ENCODE data around the gene MVD.
A peak's percentile ranks its signal among the peaks of the same experiment; 100 is the strongest.
"Not testable (repeated sequence)": the region's sequence is repeated elsewhere in the genome, so short reads cannot be mapped to it uniquely, and the experiment has no call there.

The MVD gene

DNA sequence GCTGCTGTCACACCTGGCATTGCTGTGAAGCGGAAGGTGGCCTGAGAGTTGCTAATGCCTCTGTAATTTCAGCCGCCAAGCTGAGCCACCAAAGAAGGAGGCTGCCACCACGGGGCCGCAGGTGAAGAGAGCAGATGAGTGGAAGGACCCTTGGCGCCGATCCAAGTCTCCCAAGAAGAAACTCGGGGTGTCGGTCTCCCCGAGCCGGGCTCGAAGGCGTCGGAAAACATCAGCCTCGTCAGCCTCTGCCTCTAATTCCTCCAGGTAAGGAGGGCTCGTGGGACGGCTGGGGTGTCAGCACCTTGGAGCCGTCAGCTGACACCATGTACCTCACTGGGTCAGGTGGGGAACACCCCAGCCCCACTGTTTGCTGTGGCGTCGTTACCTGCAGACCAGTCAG, 40.8 kb downstream of the MVD start:
- Mint-ChIP-seq H3K4me1 (peaks cover 28% of the 10 kb centered on the region), H3K27ac (no peak overlapping the region), H3K9me3 (no peaks in the 10 kb centered on the region), H3K4me3 (no peak overlapping the region), H3K36me3 (peaks cover 5% of the 10 kb centered on the region), H3K27me3 (no peaks in the 10 kb centered on the region)

DNA sequence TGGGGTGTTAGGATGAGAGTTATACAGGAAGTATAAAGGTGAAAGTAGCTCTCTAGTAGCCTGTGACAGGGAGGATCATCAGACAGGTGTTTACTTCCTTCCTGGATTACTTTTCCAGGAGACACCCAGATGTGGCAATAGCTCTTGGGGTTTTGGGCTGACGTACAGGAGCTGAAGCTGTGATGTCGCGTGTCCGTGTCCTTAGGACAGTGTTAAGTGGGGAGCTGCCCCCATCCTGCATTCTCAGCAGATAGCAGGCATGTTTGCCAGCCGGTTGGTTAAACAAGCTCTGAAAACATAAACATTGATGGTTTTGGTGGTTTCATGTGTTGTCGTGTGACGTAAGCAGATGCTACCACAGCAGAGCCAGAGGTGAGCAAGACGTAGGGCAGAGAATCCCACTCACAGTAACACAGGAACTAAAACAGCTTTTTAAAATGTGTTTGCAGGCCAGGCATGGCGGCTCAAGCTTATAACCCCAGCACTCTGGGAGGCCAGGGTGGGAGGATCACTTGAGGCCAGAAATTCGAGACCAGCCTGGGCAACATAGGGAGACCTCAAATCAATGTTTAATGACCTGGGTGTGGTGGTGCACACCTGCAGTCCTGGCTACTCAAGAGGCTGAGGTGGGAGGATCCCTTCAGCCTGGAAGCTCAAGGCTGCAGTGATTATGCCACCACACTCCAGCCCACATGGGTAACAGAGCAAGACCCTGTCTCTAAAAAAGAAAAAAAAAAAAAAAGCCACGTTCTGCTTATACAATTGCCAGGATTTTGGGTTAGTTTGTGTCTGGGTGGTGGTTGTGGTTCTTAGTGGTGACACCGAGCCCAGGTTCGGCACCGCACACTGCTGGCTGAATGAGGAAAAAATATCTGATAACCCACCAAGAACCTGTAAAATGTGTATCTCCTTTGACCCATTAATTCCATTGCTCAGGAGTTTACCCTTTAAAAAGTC, 42.8 kb downstream of the MVD start:
- no peaks in the 10 kb centered on the region for H3K27me3 Mint-ChIP-seq
- H3K36me3 Mint-ChIP-seq, result peaks cover 6% of the 10 kb centered on the region
- peak overlapping the region; percentile 68 for H3K27ac Mint-ChIP-seq
- no peaks in the 10 kb centered on the region for H3K9me3 Mint-ChIP-seq
- no peak overlapping the region for H3K4me3 Mint-ChIP-seq
- H3K4me1 Mint-ChIP-seq, result peaks cover 39% of the 10 kb centered on the region

DNA sequence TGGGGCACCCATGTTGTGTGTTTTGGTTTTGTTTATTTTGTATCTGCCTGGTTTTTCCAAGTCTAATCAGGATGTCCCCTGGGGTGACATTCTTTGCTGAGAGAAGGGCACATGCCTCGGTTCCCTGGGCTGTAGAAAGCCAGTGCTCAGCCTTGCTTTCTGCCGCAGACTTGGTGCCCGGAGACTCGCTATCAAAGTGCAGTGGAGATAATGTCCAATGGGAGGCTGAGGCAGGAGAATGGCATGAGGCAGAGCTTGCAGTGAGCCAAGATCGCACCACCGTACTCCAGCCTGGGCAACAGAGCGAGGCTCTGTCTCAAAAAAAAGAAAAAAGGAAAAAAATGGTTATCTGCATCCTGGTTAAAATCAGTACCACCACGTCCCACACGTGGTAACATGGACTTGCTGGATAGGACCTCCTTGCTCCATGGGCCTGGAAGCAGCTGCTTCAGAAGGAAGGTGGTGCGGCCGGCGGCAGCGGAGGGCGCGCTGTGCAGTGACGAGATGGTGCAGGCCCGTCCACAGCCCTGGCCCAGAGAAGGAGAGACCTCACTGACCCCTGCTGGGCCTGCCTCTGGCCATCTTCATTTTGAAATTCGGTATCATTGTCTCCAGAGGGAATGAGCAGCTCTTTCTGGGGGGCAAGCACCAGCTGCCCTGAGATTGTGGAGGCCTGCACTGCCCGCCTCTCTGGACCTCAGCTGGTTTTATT, 43.8 kb downstream of the MVD start:
- Mint-ChIP-seq H3K36me3 (peaks cover 6% of the 10 kb centered on the region), H3K4me1 (peaks cover 44% of the 10 kb centered on the region), H3K9me3 (no peaks in the 10 kb centered on the region), H3K27ac (peak overlapping the region; percentile 41), H3K27me3 (no peaks in the 10 kb centered on the region), H3K4me3 (no peak overlapping the region)

DNA sequence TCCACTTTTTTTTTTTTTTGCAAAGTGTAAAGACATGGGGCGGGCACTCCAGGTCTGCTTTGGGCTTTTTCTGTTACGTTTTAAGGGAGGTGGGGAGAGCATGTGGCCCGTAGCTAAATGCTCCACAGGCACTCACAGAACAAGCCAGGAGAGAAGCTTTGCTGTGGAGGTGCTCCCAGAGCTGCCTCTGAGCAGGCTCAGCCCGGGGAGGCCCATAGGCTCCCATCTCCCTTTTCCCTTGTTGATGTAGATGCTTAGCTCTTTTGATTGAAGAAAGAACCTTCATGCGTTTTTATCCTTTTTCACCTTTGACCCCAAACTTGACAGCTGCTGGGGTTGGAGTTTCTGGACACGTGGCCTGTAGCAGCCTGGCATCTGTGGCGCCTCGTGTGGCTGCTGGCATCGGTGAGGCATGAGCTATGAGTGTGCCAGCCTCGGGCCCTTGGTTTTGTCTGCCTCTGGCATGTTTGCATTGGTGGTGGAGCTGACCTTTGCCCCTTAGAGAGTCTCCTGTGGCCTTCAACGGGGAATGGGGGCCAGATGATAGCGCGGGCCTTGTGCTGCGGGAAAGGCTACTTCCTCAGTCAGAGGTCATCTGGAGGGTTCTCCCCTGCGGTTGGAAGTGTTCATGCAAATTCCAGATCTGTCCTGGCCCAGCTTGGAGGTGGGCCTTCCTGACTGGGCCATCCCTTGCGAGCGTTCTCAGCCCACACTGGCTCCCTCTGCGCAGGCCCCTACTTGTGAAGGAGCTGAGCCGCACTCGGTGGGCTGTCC, 44.5 kb downstream of the MVD start:
- H3K4me1 Mint-ChIP-seq, result peaks cover 47% of the 10 kb centered on the region
- H3K36me3 Mint-ChIP-seq, result peaks cover 10% of the 10 kb centered on the region
- no peaks in the 10 kb centered on the region for H3K27me3 Mint-ChIP-seq
- H3K27ac Mint-ChIP-seq, result no peak overlapping the region
- H3K9me3 Mint-ChIP-seq, result no peaks in the 10 kb centered on the region
- no peak overlapping the region for H3K4me3 Mint-ChIP-seq

DNA sequence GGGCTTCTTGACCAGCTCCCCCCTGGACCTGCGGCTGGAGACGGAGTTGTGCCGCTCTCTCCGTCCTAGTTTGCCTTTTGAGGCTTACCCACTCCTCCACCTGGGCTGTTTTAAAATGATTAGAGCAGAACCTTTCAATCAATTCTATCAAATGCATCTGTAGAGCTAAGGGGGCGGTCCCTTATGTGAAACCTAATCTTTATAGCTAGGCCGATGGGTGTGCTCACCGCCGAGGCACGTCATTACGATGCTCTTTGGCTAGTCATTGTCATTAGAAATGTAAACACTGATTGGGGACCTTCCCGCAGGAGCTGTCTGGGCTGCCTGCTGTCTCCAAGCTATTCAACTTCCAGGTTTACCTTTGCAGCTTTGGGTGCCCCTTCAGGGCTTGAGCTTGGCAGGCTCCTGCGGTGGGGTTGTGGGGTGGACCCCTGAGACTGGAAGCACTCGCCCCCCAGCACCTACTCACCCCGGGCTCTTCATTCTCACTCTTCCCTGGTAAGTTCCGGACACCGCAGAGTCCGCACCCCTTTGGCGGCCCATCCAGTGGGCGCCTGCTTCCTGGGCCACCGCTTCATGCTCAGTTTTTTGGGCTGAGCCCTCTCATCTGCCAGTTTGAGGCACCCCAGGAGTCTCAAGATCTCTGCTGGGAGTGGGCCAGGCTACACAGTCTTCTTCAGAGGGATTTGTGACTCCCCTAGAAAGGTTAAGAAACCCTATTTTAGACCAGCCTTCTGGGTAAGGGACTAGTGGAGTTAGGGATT, 45.4 kb downstream of the MVD start:
- Mint-ChIP-seq H3K36me3 (peaks cover 7% of the 10 kb centered on the region), H3K27me3 (no peaks in the 10 kb centered on the region), H3K9me3 (no peaks in the 10 kb centered on the region), H3K4me3 (no peak overlapping the region), H3K27ac (no peak overlapping the region), H3K4me1 (peaks cover 51% of the 10 kb centered on the region)

DNA sequence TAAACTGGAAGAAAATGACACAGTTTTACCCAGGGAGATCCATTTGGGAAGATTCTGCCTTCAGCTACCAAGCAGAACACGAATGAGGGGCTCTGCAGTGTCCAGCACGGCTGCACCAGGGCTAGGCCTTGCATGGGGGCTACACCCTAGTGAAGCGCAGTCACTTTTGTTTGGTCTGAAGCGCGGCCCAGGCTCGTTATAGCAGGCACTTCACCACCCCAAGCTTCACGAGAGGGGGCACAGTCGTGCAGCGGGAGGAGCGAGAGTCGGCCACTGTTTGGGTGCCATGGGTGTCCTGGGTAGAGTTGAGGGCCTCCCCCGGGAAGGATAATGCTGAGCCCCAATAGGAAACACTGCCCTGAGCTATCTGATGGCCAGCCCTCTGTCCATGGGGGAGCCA, 46.2 kb downstream of the MVD start:
- no peaks in the 10 kb centered on the region for H3K9me3 Mint-ChIP-seq
- H3K4me1 Mint-ChIP-seq, result peaks cover 51% of the 10 kb centered on the region
- H3K4me3 Mint-ChIP-seq, result no peak overlapping the region
- H3K36me3 Mint-ChIP-seq, result peaks cover 5% of the 10 kb centered on the region
- no peaks in the 10 kb centered on the region for H3K27me3 Mint-ChIP-seq
- no peak overlapping the region for H3K27ac Mint-ChIP-seq

DNA sequence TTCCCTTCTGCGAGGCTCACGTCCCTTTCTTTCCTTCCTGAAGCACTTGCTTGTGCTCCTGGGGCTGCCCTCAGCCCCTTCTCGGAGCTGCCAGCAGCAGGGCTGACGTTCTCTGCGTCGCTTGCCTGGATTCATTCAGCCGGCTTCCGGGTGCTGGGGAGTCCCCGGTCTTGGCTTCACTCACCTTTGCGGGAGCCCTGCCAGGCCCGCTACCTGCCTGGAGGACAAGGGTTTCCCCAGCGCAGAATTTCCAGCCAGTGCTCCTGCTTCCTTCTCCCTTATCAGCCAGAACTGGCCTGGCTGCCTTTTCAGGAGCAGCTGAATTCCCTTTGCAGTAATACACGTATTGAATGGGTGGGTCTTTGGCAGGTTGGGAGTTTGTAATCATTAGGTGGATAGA, 46.6 kb downstream of the MVD start:
- H3K27ac Mint-ChIP-seq, result peak overlapping the region; percentile 30
- H3K36me3 Mint-ChIP-seq, result peaks cover 5% of the 10 kb centered on the region
- H3K27me3 Mint-ChIP-seq, result no peaks in the 10 kb centered on the region
- H3K4me3 Mint-ChIP-seq, result no peak overlapping the region
- H3K4me1 Mint-ChIP-seq, result peaks cover 51% of the 10 kb centered on the region
- no peaks in the 10 kb centered on the region for H3K9me3 Mint-ChIP-seq

DNA sequence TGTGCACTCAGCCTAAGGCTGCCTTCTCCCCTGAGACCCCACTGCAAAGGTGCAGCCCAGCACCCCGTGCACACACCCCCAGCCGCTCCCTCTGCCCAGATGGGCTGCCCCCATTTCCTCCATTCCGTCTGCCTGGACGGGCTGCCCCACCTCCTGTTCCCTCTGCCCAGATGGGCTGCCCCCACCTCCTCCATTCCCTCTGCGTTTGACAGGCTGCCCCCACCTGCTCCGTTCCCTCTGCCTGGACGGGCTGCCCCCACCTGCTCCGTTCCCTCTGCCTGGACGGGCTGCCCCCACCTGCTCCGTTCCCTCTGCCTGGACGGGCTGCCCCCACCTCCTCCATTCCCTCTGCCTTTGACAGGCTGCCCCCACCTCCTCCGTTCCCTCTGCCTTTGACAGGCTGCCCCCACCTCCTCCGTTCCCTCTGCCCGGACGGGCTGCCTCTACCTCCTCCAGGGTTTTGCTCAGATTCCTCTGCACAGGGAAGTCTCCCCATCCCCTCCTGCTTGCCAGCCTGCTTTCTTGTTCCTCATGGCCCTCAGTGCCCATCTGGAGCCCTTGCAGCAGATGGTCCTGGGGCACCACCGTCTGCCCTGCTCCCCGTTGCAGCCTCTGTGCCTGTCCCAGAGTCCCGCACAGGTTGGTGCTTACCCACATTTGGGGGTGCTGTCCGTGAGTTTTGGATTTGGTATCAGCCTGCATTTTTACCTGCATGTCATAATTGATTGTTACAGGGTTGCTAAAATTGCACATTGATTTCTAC, 47.9 kb downstream of the MVD start:
- Mint-ChIP-seq H3K27ac (no peak overlapping the region), H3K9me3 (no peaks in the 10 kb centered on the region), H3K36me3 (peaks cover 8% of the 10 kb centered on the region), H3K4me1 (peaks cover 45% of the 10 kb centered on the region), H3K27me3 (no peaks in the 10 kb centered on the region), H3K4me3 (no peak overlapping the region)

DNA sequence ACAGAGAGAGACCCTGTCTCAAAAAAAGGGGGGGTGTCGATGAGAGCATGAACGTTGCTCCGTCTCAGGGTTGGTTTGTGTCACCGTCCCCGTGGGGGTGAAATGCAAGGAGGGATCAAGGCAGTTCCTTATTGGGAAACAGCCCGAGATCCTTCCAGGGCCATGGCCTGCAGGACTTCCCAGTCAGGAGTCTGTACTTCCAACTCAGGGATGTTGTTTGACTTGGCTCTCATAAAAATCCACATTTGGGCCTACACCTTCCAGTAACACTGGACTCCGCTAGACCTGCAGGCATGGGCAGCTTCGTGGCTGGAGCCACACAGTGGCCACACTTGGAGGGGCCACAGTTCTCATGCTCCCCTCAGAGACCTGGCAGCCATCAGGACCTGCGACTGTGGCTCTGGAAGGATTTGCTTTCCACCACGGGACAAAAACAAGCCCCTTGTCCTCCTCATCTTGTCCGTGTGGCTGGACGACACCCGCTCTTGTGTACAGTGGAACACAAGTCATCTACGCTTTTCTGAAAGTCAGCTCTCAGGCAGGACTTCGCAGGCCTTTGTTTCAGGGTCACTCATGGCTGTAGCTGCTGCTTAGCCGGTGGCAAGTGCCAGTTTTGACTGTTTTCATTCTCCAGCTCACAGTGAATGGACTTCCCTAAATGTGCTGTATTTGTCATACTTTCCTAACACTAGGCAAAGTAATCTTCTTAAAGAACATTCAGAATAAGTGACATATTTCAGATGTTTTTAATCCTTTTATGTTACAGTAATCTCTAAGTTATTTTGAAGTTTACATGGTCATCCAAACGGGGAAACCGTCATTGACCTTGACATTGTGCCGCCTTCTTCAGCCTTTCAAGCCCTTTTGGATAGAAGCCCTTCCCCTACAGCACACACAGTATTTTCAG, 48.7 kb downstream of the MVD start:
- Mint-ChIP-seq H3K27ac (no peak overlapping the region), H3K4me3 (no peak overlapping the region), H3K9me3 (no peaks in the 10 kb centered on the region), H3K4me1 (peaks cover 37% of the 10 kb centered on the region), H3K27me3 (no peaks in the 10 kb centered on the region), H3K36me3 (peaks cover 9% of the 10 kb centered on the region)

DNA sequence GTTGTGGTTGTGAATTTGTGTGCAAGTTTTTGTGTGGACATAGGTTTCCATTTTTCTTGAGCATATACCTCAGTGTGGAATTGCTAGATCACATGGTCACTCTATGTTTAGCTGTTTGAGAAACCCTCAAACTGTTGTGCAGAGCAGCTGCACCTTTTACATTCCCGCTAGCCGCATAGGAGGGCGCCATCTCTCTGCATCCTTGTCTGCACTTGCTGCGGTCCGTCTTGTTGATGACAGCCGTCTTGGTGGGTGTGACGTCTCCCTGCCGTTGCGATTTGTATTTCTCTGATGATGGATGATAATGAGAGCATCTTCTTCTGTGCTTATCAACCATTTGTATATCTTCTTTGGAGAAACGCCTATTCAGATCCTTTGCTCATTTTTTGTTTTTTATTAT, 49.6 kb downstream of the MVD start:
- Mint-ChIP-seq H3K27me3 (no peaks in the 10 kb centered on the region), H3K36me3 (peaks cover 9% of the 10 kb centered on the region), H3K4me1 (peaks cover 30% of the 10 kb centered on the region), H3K9me3 (no peaks in the 10 kb centered on the region), H3K27ac (peak overlapping the region; percentile 1), H3K4me3 (no peak overlapping the region)

DNA sequence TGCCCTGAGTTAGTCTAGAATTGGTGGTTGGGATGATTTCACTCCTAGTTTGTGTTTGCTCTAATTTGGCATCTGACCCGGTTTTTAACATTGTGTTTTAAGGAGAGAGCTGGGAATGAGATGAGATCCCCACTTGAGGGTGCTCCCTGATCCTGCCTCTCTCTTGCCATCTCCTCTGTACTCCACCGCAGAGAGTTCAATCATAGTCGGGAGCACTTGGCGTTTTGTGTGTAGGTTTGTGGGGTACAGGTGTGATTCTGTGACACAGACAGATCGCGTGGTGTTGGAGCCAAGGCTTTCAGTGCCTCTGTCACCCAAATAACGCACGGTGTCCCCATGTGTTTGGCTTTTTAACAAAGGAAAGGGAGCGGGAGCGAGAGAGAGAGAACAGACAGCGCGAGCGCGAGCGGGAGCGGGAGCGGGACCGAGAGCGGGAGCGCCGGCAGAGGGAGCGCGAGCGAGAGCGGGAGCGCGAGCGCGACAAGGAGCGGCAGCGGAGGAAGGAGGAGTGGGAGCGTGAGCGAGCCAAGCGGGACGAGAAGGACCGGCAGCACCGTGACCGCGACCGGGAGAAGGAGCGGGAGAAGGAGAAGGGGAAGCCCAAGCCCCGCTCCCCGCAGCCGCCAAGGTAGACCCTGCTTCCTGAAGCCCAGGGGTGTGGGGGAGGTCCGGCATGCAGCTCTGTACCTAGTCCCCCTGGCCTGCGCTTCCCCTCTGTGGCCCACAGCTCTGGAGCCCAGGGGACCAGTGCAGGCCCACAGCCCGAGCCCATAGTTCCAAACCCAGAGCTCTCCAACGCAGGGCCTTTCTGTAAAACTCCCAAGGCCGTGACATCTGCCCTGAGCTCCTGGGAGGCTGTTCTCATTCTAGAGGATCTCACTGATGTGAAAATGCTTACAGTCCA, 51.7 kb downstream of the MVD start:
- no peaks in the 10 kb centered on the region for H3K27me3 Mint-ChIP-seq
- no peak overlapping the region for H3K4me3 Mint-ChIP-seq

DNA sequence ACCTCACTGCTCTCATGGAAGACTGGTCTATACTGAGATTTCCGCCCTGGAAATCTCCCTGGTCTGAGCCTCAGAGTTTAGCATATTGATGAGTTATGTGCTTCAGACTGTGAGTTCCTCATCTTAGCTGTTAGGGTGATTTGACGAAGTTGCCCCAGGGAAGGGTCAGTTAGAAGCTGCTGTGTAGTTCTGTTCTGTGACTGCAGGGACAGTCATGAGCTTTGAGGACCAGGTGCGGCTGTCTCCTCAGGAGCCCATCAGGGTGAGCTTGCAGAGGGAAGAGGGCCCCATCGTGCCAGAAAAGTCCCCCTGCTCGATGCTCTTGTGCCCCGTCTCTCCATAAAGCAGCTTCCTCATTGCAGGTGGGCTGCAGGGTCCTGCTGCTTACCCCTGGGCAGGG, 52.8 kb downstream of the MVD start:
- Mint-ChIP-seq H3K9me3 (no peaks in the 10 kb centered on the region), H3K27ac (peak overlapping the region; percentile 62), H3K27me3 (no peaks in the 10 kb centered on the region), H3K4me1 (peaks cover 22% of the 10 kb centered on the region), H3K4me3 (no peak overlapping the region), H3K36me3 (peaks cover 9% of the 10 kb centered on the region)

More for the DNA sequence above, 51.7 kb downstream of the MVD start:
- Mint-ChIP-seq H3K4me1 (peaks cover 26% of the 10 kb centered on the region), H3K27ac (no peak overlapping the region), H3K9me3 (no peaks in the 10 kb centered on the region), H3K36me3 (peaks cover 9% of the 10 kb centered on the region)

DNA sequence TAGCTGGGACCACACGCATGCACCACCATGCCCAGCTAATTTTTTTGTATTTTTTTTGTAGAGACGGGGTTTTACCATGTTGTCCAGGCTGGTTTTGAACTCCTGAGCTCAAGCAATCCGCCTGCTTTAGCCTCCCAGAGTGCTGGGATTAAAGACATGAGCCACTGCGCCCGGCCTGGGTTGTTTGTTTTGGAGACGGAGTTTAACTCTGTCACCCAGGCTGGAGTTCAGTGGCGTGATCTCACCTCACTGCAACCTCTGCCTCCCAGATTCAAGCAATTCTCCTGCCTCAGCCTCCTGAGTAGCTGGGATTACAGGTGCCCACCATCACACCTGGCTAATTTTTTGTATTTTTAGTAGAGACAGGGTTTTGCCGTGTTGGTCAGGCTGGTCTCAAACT, 53.5 kb downstream of the MVD start:
- H3K27ac Mint-ChIP-seq, H3K4me3 Mint-ChIP-seq, H3K9me3 Mint-ChIP-seq, H3K27me3 Mint-ChIP-seq, H3K36me3 Mint-ChIP-seq: not testable (repeated sequence)
- H3K4me1 Mint-ChIP-seq, result peaks cover 20% of the 10 kb centered on the region

All from activated naive CD4-positive, alpha-beta T cell treated with anti-CD3 and anti-CD28 coated beads, Interleukin-2, amount 50 U/mL, for 24 hours (primary cell).